GM10266 (cell line): Measurements from ENCODE around the gene PI4KA.
A peak's percentile ranks its signal among the peaks of the same experiment; 100 is the strongest.

Experiments
- DNase-seq: peaks from one replicate; pipeline ENCODE4 v3.0.0; 2012; ENCODE audit errors: extremely low spot score
- TF ChIP-seq, protein P1 (sequence below): IDR thresholded peaks from 2 replicates; pipeline ENCODE4 v1.5.1; 2012; ENCODE audit warnings: mild to moderate bottlenecking, low read depth; ENCODE audit not compliant: control insufficient read depth, insufficient read depth; ENCODE audit errors: missing control alignments

The PI4KA gene

DNA sequence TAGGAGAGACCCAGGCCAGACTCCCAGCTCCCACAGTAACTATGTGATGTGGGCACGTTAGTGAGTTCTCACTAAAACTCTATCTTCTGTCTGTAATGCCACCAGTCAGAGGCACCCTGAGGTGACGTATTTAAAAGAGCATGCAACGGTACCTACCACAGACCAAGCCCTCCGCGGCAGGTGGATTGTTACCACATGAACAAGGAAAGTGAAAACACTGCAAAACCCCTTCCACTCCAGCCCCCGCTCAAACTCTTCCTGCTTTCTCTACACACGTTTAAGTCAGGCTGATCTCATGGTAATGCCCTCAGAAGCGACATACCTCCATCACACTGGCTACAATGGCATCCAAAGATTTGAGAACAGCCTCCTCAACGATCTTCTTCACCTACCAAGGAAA, 48.0 kb downstream of the PI4KA start:
- TF ChIP-seq, protein P1, sequence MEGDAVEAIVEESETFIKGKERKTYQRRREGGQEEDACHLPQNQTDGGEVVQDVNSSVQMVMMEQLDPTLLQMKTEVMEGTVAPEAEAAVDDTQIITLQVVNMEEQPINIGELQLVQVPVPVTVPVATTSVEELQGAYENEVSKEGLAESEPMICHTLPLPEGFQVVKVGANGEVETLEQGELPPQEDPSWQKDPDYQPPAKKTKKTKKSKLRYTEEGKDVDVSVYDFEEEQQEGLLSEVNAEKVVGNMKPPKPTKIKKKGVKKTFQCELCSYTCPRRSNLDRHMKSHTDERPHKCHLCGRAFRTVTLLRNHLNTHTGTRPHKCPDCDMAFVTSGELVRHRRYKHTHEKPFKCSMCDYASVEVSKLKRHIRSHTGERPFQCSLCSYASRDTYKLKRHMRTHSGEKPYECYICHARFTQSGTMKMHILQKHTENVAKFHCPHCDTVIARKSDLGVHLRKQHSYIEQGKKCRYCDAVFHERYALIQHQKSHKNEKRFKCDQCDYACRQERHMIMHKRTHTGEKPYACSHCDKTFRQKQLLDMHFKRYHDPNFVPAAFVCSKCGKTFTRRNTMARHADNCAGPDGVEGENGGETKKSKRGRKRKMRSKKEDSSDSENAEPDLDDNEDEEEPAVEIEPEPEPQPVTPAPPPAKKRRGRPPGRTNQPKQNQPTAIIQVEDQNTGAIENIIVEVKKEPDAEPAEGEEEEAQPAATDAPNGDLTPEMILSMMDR: no peak
- no peak for DNase-seq

DNA sequence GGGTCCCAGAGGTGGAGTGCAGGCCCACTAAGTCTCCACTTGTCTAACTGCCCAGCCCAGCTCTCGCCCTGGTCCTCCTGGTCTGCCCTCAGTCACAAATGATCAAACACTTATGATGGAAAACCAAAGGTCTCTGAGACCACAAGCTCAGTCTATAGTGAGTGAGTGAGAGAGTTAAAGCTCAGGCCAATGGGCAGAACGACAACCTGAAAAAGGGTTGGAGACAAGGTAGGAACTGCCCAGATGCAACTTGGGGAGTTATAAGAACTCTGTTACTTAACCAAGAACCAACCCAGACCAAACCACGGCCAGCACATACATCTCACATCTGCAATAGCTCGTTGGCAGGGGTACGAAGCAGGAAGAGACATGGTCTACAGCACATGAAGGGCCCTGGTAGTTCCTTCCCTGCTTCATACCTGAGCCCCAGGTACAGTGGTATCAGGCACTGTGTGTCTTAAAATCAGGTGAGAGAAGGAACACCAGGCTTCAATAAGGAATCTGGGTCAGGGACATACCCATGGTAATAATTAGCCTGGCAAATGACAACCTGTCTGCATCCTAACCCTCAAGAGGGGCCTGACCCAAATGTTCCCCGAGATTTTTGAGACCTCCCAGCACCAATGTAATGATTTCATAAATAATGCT, 48.9 kb downstream of the PI4KA start:
- TF ChIP-seq, protein P1: no peak
- no peak for DNase-seq

DNA sequence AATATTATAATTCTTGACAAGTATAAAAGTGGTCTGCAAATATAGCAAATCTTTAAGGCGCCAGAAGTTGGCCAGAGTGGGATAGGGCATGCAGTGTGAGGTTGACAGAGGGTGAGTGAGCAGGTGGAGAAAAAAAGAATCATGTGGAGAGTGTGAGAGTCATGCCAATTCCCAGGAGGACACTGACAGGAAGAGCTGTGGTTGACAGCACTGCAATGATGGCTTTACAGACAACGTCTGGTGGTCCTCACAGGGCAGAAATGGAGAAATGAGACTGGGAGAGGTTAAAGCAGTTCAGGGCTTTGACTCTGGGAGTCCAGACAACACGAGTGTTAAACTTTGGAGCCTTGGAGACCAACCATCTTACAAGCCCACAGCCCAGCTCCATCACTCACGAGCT, 49.8 kb downstream of the PI4KA start:
- no peak for DNase-seq
- TF ChIP-seq, protein P1: no peak

DNA sequence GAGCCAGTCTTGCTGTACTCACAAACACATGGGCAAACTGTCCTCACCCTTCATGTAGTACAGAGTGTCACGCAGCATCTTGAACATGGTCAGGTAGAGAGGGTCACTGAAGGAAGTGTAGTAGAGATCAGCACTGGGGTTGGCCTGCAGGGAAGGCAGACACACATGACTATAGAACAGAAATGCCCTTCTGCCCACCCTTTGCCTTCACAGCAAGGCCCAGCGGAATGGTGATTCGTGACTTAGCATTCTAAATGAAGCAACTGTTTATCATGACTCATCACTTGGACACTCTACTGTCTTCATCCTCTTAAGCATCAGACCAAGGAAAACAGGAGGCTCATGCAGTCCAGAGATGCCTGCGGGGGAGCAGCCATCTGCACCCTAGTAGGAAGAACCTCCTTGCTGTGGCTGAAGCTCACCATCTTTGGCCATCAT, 51.3 kb downstream of the PI4KA start:
- DNase-seq: no peak
- TF ChIP-seq, protein P1: no peak

DNA sequence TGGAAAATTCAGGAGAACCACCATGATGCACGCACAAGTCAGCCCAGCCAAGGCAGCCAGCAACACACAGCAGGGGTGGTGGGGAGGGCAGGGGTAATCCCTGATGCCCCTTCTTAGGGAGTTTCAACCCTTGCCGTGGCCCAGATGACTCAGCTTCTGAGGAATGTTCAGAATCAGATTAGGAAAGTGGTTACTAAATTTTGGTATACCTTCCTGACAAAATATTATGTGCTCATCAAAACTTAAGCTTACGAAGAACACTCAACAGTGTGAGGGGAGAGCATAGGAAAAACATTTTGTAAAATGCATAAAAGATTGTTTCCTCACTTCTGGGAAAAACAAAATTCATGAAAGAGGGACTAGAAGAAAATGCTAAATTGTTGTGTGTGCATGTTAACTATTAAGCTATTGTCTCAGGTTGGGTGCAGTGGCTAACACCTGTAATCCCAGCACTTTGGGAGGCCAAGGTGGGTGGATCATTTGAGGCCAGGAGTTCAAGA, 52.6 kb downstream of the PI4KA start:
- no peak for DNase-seq
- TF ChIP-seq, protein P1: no peak

DNA sequence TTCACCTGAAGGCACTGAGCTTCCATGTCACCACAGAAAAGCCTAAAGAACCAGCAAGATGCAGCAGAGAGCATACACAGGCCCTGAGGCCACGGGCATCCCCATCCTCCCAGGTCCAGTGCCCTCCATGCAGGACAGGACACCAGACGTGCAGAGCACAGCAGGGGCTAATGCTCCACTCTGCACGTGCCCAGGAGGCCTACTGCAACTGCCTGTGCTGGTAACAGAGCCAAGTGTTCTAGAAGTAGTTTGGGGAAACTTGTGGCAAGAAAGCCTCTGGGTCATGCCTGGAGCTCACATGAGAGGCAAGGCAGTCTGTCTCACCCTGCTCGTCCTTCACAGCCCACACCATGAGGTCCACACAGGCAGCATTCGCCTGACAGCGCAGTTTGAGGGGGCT, 54.0 kb downstream of the PI4KA start:
- TF ChIP-seq, protein P1: no peak
- DNase-seq: no peak

DNA sequence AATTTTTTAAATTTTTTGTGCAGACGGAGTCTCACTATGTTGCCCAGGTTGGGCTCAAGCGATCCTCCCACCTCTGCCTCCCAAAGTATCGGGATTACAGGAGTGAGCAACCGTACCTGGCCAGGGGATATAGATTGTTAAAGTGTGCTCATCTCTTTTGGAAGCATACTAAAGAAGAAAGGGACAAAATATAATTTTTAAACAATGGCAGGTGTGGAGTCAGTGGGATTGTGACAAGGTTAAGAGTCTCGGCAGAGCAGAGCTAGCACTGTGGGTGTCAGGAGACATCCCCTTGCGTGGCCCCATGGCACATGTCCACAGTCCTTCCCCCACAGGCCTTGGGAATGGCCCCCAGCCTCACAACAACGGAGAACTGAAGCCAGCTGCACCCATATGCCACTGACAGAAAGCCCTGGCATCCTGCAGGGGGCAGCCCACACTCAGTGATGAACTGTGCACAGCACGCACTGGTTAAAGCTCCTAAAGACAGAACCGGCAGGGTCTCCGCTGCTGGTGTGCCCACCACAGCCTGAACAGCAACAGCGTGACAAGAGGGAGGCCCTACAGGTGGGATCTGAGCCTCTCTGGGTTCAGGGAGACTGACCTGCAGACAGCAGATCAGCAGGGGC, 54.8 kb downstream of the PI4KA start:
- DNase-seq: no peak
- TF ChIP-seq, protein P1: peak; percentile 52
